Measurements from ENCODE around the gene CLOCK. TPM values are rescaled to one million over a fixed set of nuclear protein-coding genes. Genes with fewer than 3 reads are reported as not detected.

CLOCK gene
- total and polyA plus RNA-seq, 9 of the 15 experiments (the other 6 are each of a cell fraction or from before 2014, with no cell fraction given): 3.7 to 14.4 (median 9.4) TPM

GRCh38 chr4:55450566-55450965 is 96.1 kb downstream of the CLOCK start:
- no peak for TF ChIP-seq EP300 (IDR thresholded peaks at IDR 0.05; ENCODE audit: low read length)
- TF ChIP-seq PRPF4 (IDR thresholded peaks at IDR 0.05; ENCODE audit: insufficient read depth, low read depth, low read length, poor library complexity, severe bottlenecking): no peak
- no peak for TF ChIP-seq ZNF586 (CRISPR knock-in tag; conservative IDR thresholded peaks at IDR 0.05)
- no peak for TF ChIP-seq ZNF511 (CRISPR knock-in tag; IDR thresholded peaks at IDR 0.05)
- TF ChIP-seq ZNF655 (CRISPR knock-in tag; IDR thresholded peaks at IDR 0.05): no peak
- TF ChIP-seq MAZ (CRISPR knock-in tag; conservative IDR thresholded peaks at IDR 0.05 in 1 of 2, IDR thresholded peaks at IDR 0.05 in 1 of 2): no peak
- no peak for TF ChIP-seq ZKSCAN1 (IDR thresholded peaks at IDR 0.05; ENCODE audit: low read depth, low read length)
- in situ Hi-C loops (cut with MboI): loop anchor here (10.0 kb wide), 1 partner anchor 284 kb away; no protein-coding TSS in a partner anchor
- WGBS (ENCODE audit: insufficient coverage, low coverage, missing lambda C conversion rate): 96% methylated on average over 8 of the region's 8 CpGs
- no peak for ATAC-seq
- no peak for DNase-seq (ENCODE audit: extremely low read depth in 1 of 4, low spot score in 3 of 4)
- POLR2A ChIA-PET: interaction anchor here (0.6 kb wide), 1 partner anchor 49 kb away, joined by 3 read pairs; no protein-coding TSS in a partner anchor
- Histone ChIP-seq H3K9me1 (ENCODE audit: control insufficient read depth, insufficient read depth, low read length) (no peaks in the 10 kb centered on the region), H3K4me3 (no peak overlapping the region), H3K4me2 (ENCODE audit: insufficient read depth, low read length) (no peak overlapping the region), H2AFZ (ENCODE audit: low read depth, low read length) (no peak overlapping the region), H3K9ac (ENCODE audit: insufficient read depth in 1 of 2, low read depth in 2 of 2, low read length in 2 of 2) (no peak overlapping the region), H3K4me1 (replicated peaks in 1 of 2; ENCODE audit: control insufficient read depth in 2 of 2, insufficient read depth in 2 of 2, low read length in 2 of 2) (no peaks in the 10 kb centered on the region), H4K20me1 (replicated peaks; ENCODE audit: control insufficient read depth, insufficient read depth, low read length) (no peaks in the 10 kb centered on the region), H3K9me3 (replicated peaks; ENCODE audit: control insufficient read depth, insufficient read depth, low read depth, low read length) (no peaks in the 10 kb centered on the region), H3K79me2 (ENCODE audit: control insufficient read depth, insufficient read depth, low read length) (no peaks in the 10 kb centered on the region), H3K27me3 (ENCODE audit: control insufficient read depth in 2 of 2, insufficient read depth in 2 of 2, low read length in 2 of 2) (no peaks in the 10 kb centered on the region), H3K36me3 (ENCODE audit: control insufficient read depth, insufficient read depth, low read length) (peaks cover 61% of the 10 kb centered on the region), H3K27ac (ENCODE audit: extremely low read depth, low read depth, low read length) (no peak overlapping the region)
- no TSS peak for BruUV-seq (replicated peaks)
- CTCF ChIA-PET (ENCODE audit: low intra/inter-chr PET ratio): no interaction called here
- intact Hi-C loops (cut with micrococcal nuclease): no loop called here
- no peak for FAIRE-seq

All from K562 (cell line).